H1 (cell line): ENCODE measurements around the gene TMEM147. TPM values are rescaled to one million over a fixed set of nuclear protein-coding genes. Genes with fewer than 3 reads are reported as not detected.

Experiments used
- CTCF ChIA-PET: fragments of 300-600 bp; sonication (Branson Sonifier 250); formaldehyde crosslinking; loops from one replicate; lab custom pipeline; 2021; ENCODE audit not compliant: partially characterized antibody; lab: Charles Lee
- POLR2A ChIA-PET: fragments of 300-600 bp; sonication (Branson Sonifier 250); formaldehyde crosslinking; loops from one replicate; lab custom pipeline; 2021; ENCODE audit warnings: inconsistent platforms; ENCODE audit not compliant: partially characterized antibody; lab: Charles Lee
- DNase-seq, 2 experiments: peaks; one replicate each; pipeline versions ENCODE4 v3.0.0 to v3.0.0-alpha.2; 2010 to 2022; ENCODE audit warnings: low spot score in 2 of 2, low read depth in 1 of 2, mixed read lengths in 1 of 2
- FAIRE-seq: peaks from 2 replicates; lab custom pipeline; 2011; peaks lifted over from hg19 to GRCh38; lab: Jason Lieb, UNC
- H2AFZ ChIP-seq: 2 replicates; pipeline ENCODE4 v1.8.1; 2012; ENCODE audit warnings: low read length, inconsistent platforms
- H2AK5ac ChIP-seq: 2 replicates; pipeline ENCODE4 v1.6.1; 2013; ENCODE audit warnings: low read depth, low read length
- H2BK120ac ChIP-seq: replicated peaks from 2 replicates; pipeline ENCODE3; 2013; ENCODE audit warnings: low read depth, low read length, inconsistent platforms
- H2BK12ac ChIP-seq: 2 replicates; pipeline ENCODE4 v1.6.1; 2013; ENCODE audit warnings: low read depth, low read length
- H2BK15ac ChIP-seq: 2 replicates; pipeline ENCODE4 v1.6.1; 2013; ENCODE audit warnings: low read length
- H2BK20ac ChIP-seq: 2 replicates; pipeline ENCODE4 v1.6.1; 2013; ENCODE audit warnings: low read length
- H2BK5ac ChIP-seq: 2 replicates; pipeline ENCODE4 v1.6.1; 2013; ENCODE audit warnings: low read depth, low read length
- H3K14ac ChIP-seq: 2 replicates; pipeline ENCODE4 v1.6.1; 2013; ENCODE audit warnings: inconsistent platforms; ENCODE audit not compliant: insufficient read length
- H3K18ac ChIP-seq: 2 replicates; pipeline ENCODE4 v1.6.1; 2013; ENCODE audit warnings: low read length; ENCODE audit errors: extremely low read depth
- H3K23ac ChIP-seq: 2 replicates; pipeline ENCODE4 v1.6.1; 2013; ENCODE audit warnings: inconsistent platforms; ENCODE audit not compliant: insufficient read length
- H3K23me2 ChIP-seq: 2 replicates; pipeline ENCODE4 v1.6.1; 2013; ENCODE audit warnings: low read depth, low read length
- H3K27ac ChIP-seq: 2 replicates; pipeline ENCODE4 v1.6.1; 2011; ENCODE audit warnings: low read depth, low read length, inconsistent platforms
- H3K27me3 ChIP-seq, 4 experiments: replicated peaks in 1 of 4; 1 replicate in 1 of 4; 2 replicates in 3 of 4; pipeline versions ENCODE4 v1.6.1 to v1.8.1; 2011 to 2013; ENCODE audit warnings: low read length in 3 of 4, mild to moderate bottlenecking in 3 of 4, inconsistent platforms in 2 of 4, mixed read lengths in 2 of 4, moderate library complexity in 1 of 4; ENCODE audit not compliant: control insufficient read depth in 3 of 4, insufficient read depth in 3 of 4; ENCODE audit errors: extremely low read depth in 1 of 4
- H3K36me3 ChIP-seq, 4 experiments: 2 replicates each; pipeline versions ENCODE4 v1.6.1 to v1.8.1; 2011 to 2013; ENCODE audit warnings: mild to moderate bottlenecking in 4 of 4, low read length in 3 of 4, moderate library complexity in 2 of 4, control low read depth in 1 of 4, inconsistent platforms in 1 of 4; ENCODE audit not compliant: insufficient read depth in 4 of 4, control insufficient read depth in 2 of 4
- H3K4ac ChIP-seq: replicated peaks from 2 replicates; pipeline ENCODE3; 2013; ENCODE audit warnings: low read length, low read depth, mixed read lengths, inconsistent platforms; ENCODE audit not compliant: insufficient read length
- H3K4me1 ChIP-seq, 4 experiments: replicated peaks in 1 of 4; 1 replicate in 1 of 4; 2 replicates in 3 of 4; pipeline versions ENCODE4 v1.6.1 to v1.8.1; 2011 to 2013; ENCODE audit warnings: low read length in 3 of 4, inconsistent platforms in 2 of 4, mixed read lengths in 1 of 4; ENCODE audit not compliant: insufficient read depth in 4 of 4, control insufficient read depth in 3 of 4
- H3K4me2 ChIP-seq, 2 experiments: 2 replicates each; pipeline versions ENCODE4 v1.6.1 to v1.8.1; 2011 to 2013; ENCODE audit warnings: low read depth in 2 of 2, low read length in 2 of 2, control low read depth in 1 of 2, inconsistent platforms in 1 of 2, mild to moderate bottlenecking in 1 of 2; ENCODE audit not compliant: insufficient read depth in 1 of 2
- H3K4me3 ChIP-seq, 4 experiments: fragments of 200-600, 300-600 bp in 1 of 4; sonication (generic), shearing (Covaris generic), sonication (Bioruptor Twin) in 1 of 4; 2 replicates each; pipeline versions ENCODE4 v1.5.1 to v1.8.1; 2011 to 2016; ENCODE audit warnings: low read length in 4 of 4, low read depth in 3 of 4, control low read depth in 2 of 4, inconsistent platforms in 2 of 4, mild to moderate bottlenecking in 2 of 4, mixed read lengths in 1 of 4, moderate library complexity in 1 of 4; ENCODE audit not compliant: insufficient read depth in 2 of 4; ENCODE audit errors: extremely low read depth in 1 of 4
- H3K56ac ChIP-seq: replicated peaks from 2 replicates; pipeline ENCODE3; 2013; ENCODE audit warnings: low read depth, mild to moderate bottlenecking, mixed read lengths, low read length, inconsistent platforms; ENCODE audit not compliant: insufficient read length
- H3K79me1 ChIP-seq: 2 replicates; pipeline ENCODE4 v1.6.1; 2013; ENCODE audit warnings: low read depth, low read length, control low read depth
- H3K79me2 ChIP-seq, 2 experiments: 2 replicates each; pipeline versions ENCODE4 v1.6.1 to v1.8.1; 2012 to 2013; ENCODE audit warnings: low read length in 2 of 2, mild to moderate bottlenecking in 2 of 2, inconsistent platforms in 1 of 2; ENCODE audit not compliant: insufficient read depth in 2 of 2, control insufficient read depth in 1 of 2
- H3K9ac ChIP-seq, 4 experiments: replicated peaks in 1 of 4; 1 replicate in 1 of 4; 2 replicates in 3 of 4; pipeline versions ENCODE4 v1.6.1 to v1.8.1; 2011 to 2013; ENCODE audit warnings: low read depth in 3 of 4, low read length in 3 of 4, control low read depth in 2 of 4, mild to moderate bottlenecking in 2 of 4, moderate library complexity in 2 of 4, inconsistent platforms in 1 of 4; ENCODE audit errors: extremely low read depth in 1 of 4
- H3K9me3 ChIP-seq, 2 experiments: 2 replicates each; pipeline versions ENCODE4 v1.6.1 to v1.8.1; 2012 to 2013; ENCODE audit warnings: mild to moderate bottlenecking in 2 of 2, moderate library complexity in 2 of 2, control low read depth in 1 of 2, inconsistent platforms in 1 of 2, low read depth in 1 of 2, low read length in 1 of 2, mixed read lengths in 1 of 2; ENCODE audit not compliant: insufficient read depth in 2 of 2
- H4K20me1 ChIP-seq, 2 experiments: replicated peaks in 1 of 2; 2 replicates each; pipeline versions ENCODE3 to v1.8.1; 2011 to 2013; ENCODE audit warnings: inconsistent platforms in 2 of 2, low read length in 2 of 2, mild to moderate bottlenecking in 1 of 2; ENCODE audit not compliant: insufficient read depth in 2 of 2, control insufficient read depth in 1 of 2
- H4K5ac ChIP-seq: 2 replicates; pipeline ENCODE4 v1.6.1; 2013; ENCODE audit warnings: low read length, low read depth, mixed read lengths, inconsistent platforms; ENCODE audit not compliant: insufficient read length
- H4K8ac ChIP-seq: 2 replicates; pipeline ENCODE4 v1.8.0; 2013; ENCODE audit warnings: mild to moderate bottlenecking, moderate library complexity, low read length, inconsistent platforms; ENCODE audit not compliant: insufficient read depth; ENCODE audit errors: extremely low read depth
- H4K91ac ChIP-seq: replicated peaks from 2 replicates; pipeline ENCODE3; 2013; ENCODE audit warnings: low read length, mixed read lengths, inconsistent platforms; ENCODE audit not compliant: insufficient read length
- EGR1 ChIP-seq: IDR thresholded peaks from 2 replicates; pipeline ENCODE4 v1.6.1; 2011; ENCODE audit warnings: low read depth, low read length, borderline replicate concordance
- RNF2 ChIP-seq: fragments of 200-900, 300-1000 bp; sonication (generic); IDR thresholded peaks from 2 replicates; pipeline ENCODE4 v1.7.1; 2016; ENCODE audit warnings: borderline replicate concordance, low read depth, mild to moderate bottlenecking, antibody characterized with exemption, low read length; ENCODE audit not compliant: poor library complexity, severe bottlenecking; ENCODE audit errors: missing control alignments
- WGBS, 2 experiments: shearing (Covaris generic) in 1 of 2; methylation state at CpG; one replicate each; pipeline versions ENCODE4 v1.1.6 to v1.1.7; 2013 to 2015; ENCODE audit warnings: low lambda C conversion rate in 2 of 2, mixed read lengths in 2 of 2, inconsistent platforms in 1 of 2, low coverage in 1 of 2, missing lambda C conversion rate in 1 of 2; ENCODE audit not compliant: insufficient replicate concordance in 2 of 2, insufficient coverage in 1 of 2, insufficient read length in 1 of 2; ENCODE audit errors: extremely low coverage in 1 of 2, missing lambda C conversion rate in 1 of 2; 5-methylcytosine and 5-hydroxymethylcytosine counted together
- polyA plus RNA-seq, 7 experiments: library from polyadenylated mRNA; depleted of rRNA in 3 of 7; stranded (reverse) in 5 of 7; unstranded in 2 of 7; fragments of >200 nt in 5 of 7; fragments of 200-250 nt in 2 of 7; gene quantifications; 1 replicate in 5 of 7; 2 replicates in 1 of 7; 4 replicates in 1 of 7; pipeline versions ENCODE4 v1.2.1 to v1.2.3, GENCODE V29; 2011 to 2013; ENCODE audit warnings: missing spikeins in 2 of 7, mixed read lengths in 2 of 7
- total RNA-seq: library from RNA; stranded (reverse); fragmentation: NEBNext Ultra II Directional; extraction: Animal tissue kit (Norgen Biotek cat#: 25700); gene quantifications from 2 replicates; pipeline ENCODE4 v1.2.1, GENCODE V29; 2021

Gene TMEM147
- total and polyA plus RNA-seq, 2 of the 8 experiments (the other 6 are each of a cell fraction or from before 2014, with no cell fraction given) = 159 to 418 TPM

DNA sequence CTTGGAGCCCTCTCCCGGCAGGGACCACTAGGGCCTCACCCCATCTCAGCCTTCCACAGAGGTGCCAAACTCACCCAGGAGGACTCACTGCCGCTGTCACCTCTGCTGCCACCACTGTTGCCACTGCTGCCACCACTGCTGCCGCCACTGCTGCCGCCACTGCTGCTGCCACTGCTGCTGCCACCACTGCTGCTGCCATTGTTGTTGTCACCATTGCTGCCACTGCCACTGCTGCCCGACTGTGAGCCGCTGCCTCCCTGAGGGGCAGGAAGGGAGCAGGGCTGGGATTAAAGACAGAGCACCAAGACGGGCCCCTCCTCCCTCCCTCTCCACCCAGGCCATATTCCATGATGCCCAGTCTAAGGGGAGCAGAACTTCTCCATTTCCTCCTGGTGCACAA lies 34.1 kb upstream of the TMEM147 start:
- no peak overlapping the region for H2AFZ ChIP-seq
- FAIRE-seq = no peak
- no peak overlapping the region for H3K14ac ChIP-seq
- peaks cover 14% of the 10 kb centered on the region for H3K23me2 ChIP-seq
- H3K27me3 ChIP-seq = peaks cover 0 to 11% (median 6%) of the 10 kb centered on the region in 4 experiments; a peak in 3 of 7 replicates
- H3K9me3 ChIP-seq = no peaks in the 10 kb centered on the region
- no peak overlapping the region for H3K56ac ChIP-seq
- 88% methylated on average over 6 of the region's 7 CpGs; no CpG with 5 or more reads in 1 of the 2 experiments for WGBS, 2 experiments
- no peak overlapping the region for H3K4ac ChIP-seq
- H2AK5ac ChIP-seq = no peak overlapping the region
- ChIA-PET CTCF (interaction anchor here (0.9 to 3.7 kb wide), 13 partner anchors 9 to 179 kb away, joined by 3 to 28 read pairs (median 6); no protein-coding TSS in a partner anchor), POLR2A (interaction anchor here (1.0 to 7.4 kb wide), 17 partner anchors 9 to 358 kb away, joined by 3 to 110 read pairs (median 7); partner anchors contain the start of genes COX6B1, GAPDHS and TMEM147)
- no peak overlapping the region for H2BK120ac ChIP-seq
- no peak overlapping the region for H3K23ac ChIP-seq
- H3K4me3 ChIP-seq = no peak overlapping the region
- peaks cover 0 to 31% of the 10 kb centered on the region in 2 experiments; a peak in 2 of 4 replicates for H3K79me2 ChIP-seq
- H3K18ac ChIP-seq = no peak overlapping the region; the same call in 1 of the 2 replicates
- H3K27ac ChIP-seq = no peak overlapping the region
- peaks cover 0 to 18% (median 5%) of the 10 kb centered on the region in 4 experiments; a peak in 3 of 8 replicates for H3K36me3 ChIP-seq
- no peak for DNase-seq
- H4K5ac ChIP-seq = no peak overlapping the region
- peaks cover 2% of the 10 kb centered on the region; the same call in 1 of the 2 replicates for H3K79me1 ChIP-seq
- no peak overlapping the region for H2BK5ac ChIP-seq
- no peak overlapping the region; a peak in 2 of 7 replicates for H3K9ac ChIP-seq
- 0 out of 2 replicates have a peak overlapping the region, but pooled peaks have one; percentile 60 for H2BK12ac ChIP-seq
- H4K20me1 ChIP-seq = peaks cover 0 to 1% of the 10 kb centered on the region in 2 experiments
- H2BK20ac ChIP-seq = no peak overlapping the region
- peaks cover 0 to 25% (median 21%) of the 10 kb centered on the region in 4 experiments; a peak in 6 of 7 replicates for H3K4me1 ChIP-seq
- TF ChIP-seq RNF2 (no peak), EGR1 (0 out of 2 replicates have a peak, but pooled peaks have one; percentile 7)
- no peak overlapping the region for H4K8ac ChIP-seq
- no peak overlapping the region; a peak in 1 of 4 replicates for H3K4me2 ChIP-seq
- H4K91ac ChIP-seq = no peak overlapping the region
- peak overlapping the region; percentile 88; the same call in 1 of the 2 replicates for H2BK15ac ChIP-seq
